ENCODE results near the gene SLC22A8. TPM values are rescaled to one million over a fixed set of nuclear protein-coding genes. Genes with fewer than 3 reads are reported as not detected.

The SLC22A8 gene
- total and polyA plus RNA-seq, 10 of the 15 experiments (the other 5 are each of a cell fraction or from before 2014, with no cell fraction given) = not detected

DNA sequence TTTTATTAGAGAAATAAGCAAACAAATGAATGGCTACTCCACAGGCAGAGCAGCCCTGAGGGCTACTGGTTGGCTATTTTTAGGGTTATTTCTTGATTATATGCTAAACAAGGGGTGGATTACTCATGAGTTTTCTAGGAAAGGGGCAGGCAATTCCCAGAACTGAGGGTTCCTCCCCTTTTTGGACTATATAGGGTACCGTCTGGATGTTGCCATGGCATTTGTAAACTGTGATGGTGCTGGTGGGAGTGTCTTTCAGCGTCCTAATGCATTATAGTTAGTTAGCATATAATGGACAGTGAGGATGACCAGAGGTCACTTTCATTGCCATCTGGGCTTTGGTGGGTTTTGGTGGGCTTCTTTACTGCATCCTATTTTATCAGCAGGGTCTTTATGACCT lies 50.1 kb downstream of the SLC22A8 start:
- no TSS peak for BruUV-seq (replicated peaks)
- TF ChIP-seq ZZZ3 (IDR thresholded peaks at IDR 0.05; ENCODE audit: control insufficient read depth, insufficient read length, low read depth) = no peak
- TF ChIP-seq, protein P1, sequence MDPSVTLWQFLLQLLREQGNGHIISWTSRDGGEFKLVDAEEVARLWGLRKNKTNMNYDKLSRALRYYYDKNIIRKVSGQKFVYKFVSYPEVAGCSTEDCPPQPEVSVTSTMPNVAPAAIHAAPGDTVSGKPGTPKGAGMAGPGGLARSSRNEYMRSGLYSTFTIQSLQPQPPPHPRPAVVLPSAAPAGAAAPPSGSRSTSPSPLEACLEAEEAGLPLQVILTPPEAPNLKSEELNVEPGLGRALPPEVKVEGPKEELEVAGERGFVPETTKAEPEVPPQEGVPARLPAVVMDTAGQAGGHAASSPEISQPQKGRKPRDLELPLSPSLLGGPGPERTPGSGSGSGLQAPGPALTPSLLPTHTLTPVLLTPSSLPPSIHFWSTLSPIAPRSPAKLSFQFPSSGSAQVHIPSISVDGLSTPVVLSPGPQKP (IDR thresholded peaks at IDR 0.05; ENCODE audit: low read depth, low read length) = no peak
- no peak for TF ChIP-seq CEBPB (IDR thresholded peaks at IDR 0.05; ENCODE audit: borderline replicate concordance in 1 of 2, low read depth in 2 of 2, low read length in 2 of 2)
- no peak for TF ChIP-seq CBFB (IDR thresholded peaks at IDR 0.05; ENCODE audit: low read depth)
- no peak for TF ChIP-seq RELA (IDR thresholded peaks at IDR 0.05; ENCODE audit: borderline replicate concordance, partially characterized antibody)
- TF ChIP-seq YY1 (IDR thresholded peaks at IDR 0.05; ENCODE audit: low read depth, low read length) = no peak
- TF ChIP-seq SUZ12 (IDR thresholded peaks at IDR 0.05; ENCODE audit: unreplicated experiment) = no peak
- TF ChIP-seq MEF2B (IDR thresholded peaks at IDR 0.05; ENCODE audit: partially characterized antibody, poor library complexity, severe bottlenecking) = no peak
- TF ChIP-seq MTA2 (IDR thresholded peaks at IDR 0.05; ENCODE audit: low read depth) = no peak
- no peak for TF ChIP-seq TBL1XR1 (IDR thresholded peaks at IDR 0.05; ENCODE audit: low read depth, low read length)
- TF ChIP-seq WRNIP1 (IDR thresholded peaks at IDR 0.05; ENCODE audit: borderline replicate concordance, low read depth, low read length) = no peak
- TF ChIP-seq SREBF1 (IDR thresholded peaks at IDR 0.05; ENCODE audit: low read length) = no peak
- TF ChIP-seq, protein P2, sequence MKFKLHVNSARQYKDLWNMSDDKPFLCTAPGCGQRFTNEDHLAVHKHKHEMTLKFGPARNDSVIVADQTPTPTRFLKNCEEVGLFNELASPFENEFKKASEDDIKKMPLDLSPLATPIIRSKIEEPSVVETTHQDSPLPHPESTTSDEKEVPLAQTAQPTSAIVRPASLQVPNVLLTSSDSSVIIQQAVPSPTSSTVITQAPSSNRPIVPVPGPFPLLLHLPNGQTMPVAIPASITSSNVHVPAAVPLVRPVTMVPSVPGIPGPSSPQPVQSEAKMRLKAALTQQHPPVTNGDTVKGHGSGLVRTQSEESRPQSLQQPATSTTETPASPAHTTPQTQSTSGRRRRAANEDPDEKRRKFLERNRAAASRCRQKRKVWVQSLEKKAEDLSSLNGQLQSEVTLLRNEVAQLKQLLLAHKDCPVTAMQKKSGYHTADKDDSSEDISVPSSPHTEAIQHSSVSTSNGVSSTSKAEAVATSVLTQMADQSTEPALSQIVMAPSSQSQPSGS (IDR thresholded peaks at IDR 0.05; ENCODE audit: low read length) = no peak
- TF ChIP-seq MEF2A (IDR thresholded peaks at IDR 0.05; ENCODE audit: insufficient read depth, low read depth, low read length) = no peak
- TF ChIP-seq SREBF2 (IDR thresholded peaks at IDR 0.05; ENCODE audit: low read length) = no peak
- TF ChIP-seq, protein P3, sequence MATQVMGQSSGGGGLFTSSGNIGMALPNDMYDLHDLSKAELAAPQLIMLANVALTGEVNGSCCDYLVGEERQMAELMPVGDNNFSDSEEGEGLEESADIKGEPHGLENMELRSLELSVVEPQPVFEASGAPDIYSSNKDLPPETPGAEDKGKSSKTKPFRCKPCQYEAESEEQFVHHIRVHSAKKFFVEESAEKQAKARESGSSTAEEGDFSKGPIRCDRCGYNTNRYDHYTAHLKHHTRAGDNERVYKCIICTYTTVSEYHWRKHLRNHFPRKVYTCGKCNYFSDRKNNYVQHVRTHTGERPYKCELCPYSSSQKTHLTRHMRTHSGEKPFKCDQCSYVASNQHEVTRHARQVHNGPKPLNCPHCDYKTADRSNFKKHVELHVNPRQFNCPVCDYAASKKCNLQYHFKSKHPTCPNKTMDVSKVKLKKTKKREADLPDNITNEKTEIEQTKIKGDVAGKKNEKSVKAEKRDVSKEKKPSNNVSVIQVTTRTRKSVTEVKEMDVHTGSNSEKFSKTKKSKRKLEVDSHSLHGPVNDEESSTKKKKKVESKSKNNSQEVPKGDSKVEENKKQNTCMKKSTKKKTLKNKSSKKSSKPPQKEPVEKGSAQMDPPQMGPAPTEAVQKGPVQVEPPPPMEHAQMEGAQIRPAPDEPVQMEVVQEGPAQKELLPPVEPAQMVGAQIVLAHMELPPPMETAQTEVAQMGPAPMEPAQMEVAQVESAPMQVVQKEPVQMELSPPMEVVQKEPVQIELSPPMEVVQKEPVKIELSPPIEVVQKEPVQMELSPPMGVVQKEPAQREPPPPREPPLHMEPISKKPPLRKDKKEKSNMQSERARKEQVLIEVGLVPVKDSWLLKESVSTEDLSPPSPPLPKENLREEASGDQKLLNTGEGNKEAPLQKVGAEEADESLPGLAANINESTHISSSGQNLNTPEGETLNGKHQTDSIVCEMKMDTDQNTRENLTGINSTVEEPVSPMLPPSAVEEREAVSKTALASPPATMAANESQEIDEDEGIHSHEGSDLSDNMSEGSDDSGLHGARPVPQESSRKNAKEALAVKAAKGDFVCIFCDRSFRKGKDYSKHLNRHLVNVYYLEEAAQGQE (IDR thresholded peaks at IDR 0.05; ENCODE audit: low read depth, low read length) = no peak
- TF ChIP-seq ZNF274 (IDR thresholded peaks at IDR 0.05; ENCODE audit: insufficient read depth, insufficient read length) = no peak
- TF ChIP-seq NFYB (IDR thresholded peaks at IDR 0.05; ENCODE audit: insufficient read depth, low read depth, low read length) = no peak
- no peak for ATAC-seq
- Histone ChIP-seq H3K79me2 (ENCODE audit: control insufficient read depth, insufficient read depth, low read length) (no peaks in the 10 kb centered on the region), H3K9ac (ENCODE audit: control insufficient read depth, insufficient read depth, low read length) (no peak overlapping the region), H3K4me3 (no peak overlapping the region), H3K27me3 (replicated peaks in 1 of 2; ENCODE audit: control insufficient read depth in 2 of 2, insufficient read depth in 2 of 2, low read length in 1 of 2) (peaks cover 0 to 4% of the 10 kb centered on the region in 2 experiments; a peak in 1 of 4 replicates), H3K9me3 (replicated peaks; ENCODE audit: control insufficient read depth, insufficient read depth, low read length) (no peaks in the 10 kb centered on the region), H4K20me1 (ENCODE audit: control insufficient read depth, insufficient read depth) (no peaks in the 10 kb centered on the region), H3K4me2 (ENCODE audit: control insufficient read depth, insufficient read depth) (no peak overlapping the region), H3K4me1 (ENCODE audit: control insufficient read depth, insufficient read depth, low read length) (no peaks in the 10 kb centered on the region), H3K36me3 (ENCODE audit: control insufficient read depth in 2 of 2, insufficient read depth in 2 of 2, low read length in 1 of 2) (no peaks in the 10 kb centered on the region), H2AFZ (ENCODE audit: control insufficient read depth, low read depth, low read length) (no peak overlapping the region), H3K27ac (ENCODE audit: control insufficient read depth, insufficient read depth) (no peak overlapping the region)
- no peak for DNase-seq (ENCODE audit: low read depth, low spot score)
- 5% methylated on average over 2 of the region's 2 CpGs for WGBS (ENCODE audit: insufficient coverage, insufficient replicate concordance, low lambda C conversion rate, missing lambda C conversion rate)
- ChIA-PET CTCF (interaction anchor here (1.0 kb wide), 1 partner anchor 58 kb away, joined by 3 read pairs; no protein-coding TSS in a partner anchor), SMC1A (ENCODE audit: uncharacterized antibody, unreplicated experiment) (no interaction called here), RAD21 (ENCODE audit: unreplicated experiment) (no interaction called here), POLR2A (no interaction called here)
- no peak for FAIRE-seq
- intact Hi-C loops (cut with micrococcal nuclease; ENCODE audit: unreplicated experiment) (no loop called here), in situ Hi-C loops (cut with MboI) (no loop called here)
